ENCODE measurements around the gene TAF4B. TPM values are rescaled to one million over a fixed set of nuclear protein-coding genes. Genes with fewer than 3 reads are reported as not detected.
A peak's percentile ranks its signal among the peaks of the same experiment; 100 is the strongest.

The TAF4B gene
- polyA plus RNA-seq, 1 of the 3 experiments (the other 2 are of a cell fraction) = 1.3 TPM

- 22% methylated on average over 19 of the region's 28 CpGs for WGBS (ENCODE audit: low lambda C conversion rate)
- POLR2A ChIA-PET = interaction anchor here (1.1 to 1.4 kb wide), 2 partner anchors 28 to 136 kb away, joined by 4 read pairs; partner anchors contain the start of gene SS18
These were observed 916 bp downstream of the TAF4B start for GRCh38 chr18:26227051-26227670.

More at GRCh38 chr18:26227051-26227670, 916 bp downstream of the TAF4B start:
- Histone ChIP-seq H3F3A (replicated peaks; ENCODE audit: insufficient read depth) (peaks cover 4% of the 10 kb centered on the region), H3K4me2 (peak overlapping the region; percentile 97), H3K79me2 (ENCODE audit: insufficient read depth) (no peaks in the 10 kb centered on the region), H3K4me3 (ENCODE audit: low read depth in 2 of 2, low read length in 1 of 2) (peak overlapping the region; percentile 84 to 92), H3K9me3 (no peaks in the 10 kb centered on the region), H3K9ac (peak overlapping the region; percentile 69; the same call in 1 of the 2 replicates), H3K4me1 (ENCODE audit: control insufficient read depth in 1 of 2, insufficient read depth in 2 of 2, low read depth in 1 of 2, low read length in 1 of 2) (peaks cover 0 to 3% of the 10 kb centered on the region in 2 experiments; a peak in 2 of 4 replicates), H3K27me3 (ENCODE audit: insufficient read depth) (no peaks in the 10 kb centered on the region), H4K20me1 (ENCODE audit: insufficient read depth) (no peaks in the 10 kb centered on the region), H2AFZ (ENCODE audit: low read depth) (peak overlapping the region; percentile 98), H3K36me3 (replicated peaks in 1 of 2; ENCODE audit: control insufficient read depth in 1 of 2, insufficient read depth in 2 of 2, low read length in 1 of 2) (no peaks in the 10 kb centered on the region), H3K9me2 (no peaks in the 10 kb centered on the region), H3K27ac (ENCODE audit: low read depth in 2 of 2, low read length in 1 of 2) (no peak overlapping the region)
- DNase-seq = no peak
- TF ChIP-seq TAF1 (IDR thresholded peaks at IDR 0.05; ENCODE audit: borderline replicate concordance, low read depth, low read length) (no peak), YY1 (IDR thresholded peaks at IDR 0.05; ENCODE audit: low read depth) (no peak), FOSL2 (IDR thresholded peaks at IDR 0.05; ENCODE audit: borderline replicate concordance, low read depth) (no peak), RAD21 (IDR thresholded peaks at IDR 0.05; ENCODE audit: low read length) (no peak), NRF1 (IDR thresholded peaks at IDR 0.05; ENCODE audit: low read depth, low read length) (no peak), IRF3 (IDR thresholded peaks at IDR 0.05; ENCODE audit: low read depth, low read length) (no peak), SMC3 (IDR thresholded peaks at IDR 0.05; ENCODE audit: low read depth, low read length) (no peak), MXI1 (IDR thresholded peaks at IDR 0.05; ENCODE audit: low read depth, low read length) (no peak), REST (IDR thresholded peaks at IDR 0.05; ENCODE audit: low read depth, low read length) (no peak), GATA2 (CRISPR knock-in tag; IDR thresholded peaks at IDR 0.05) (no peak), SIN3A (IDR thresholded peaks at IDR 0.05; ENCODE audit: borderline replicate concordance, low read depth, low read length) (no peak), CTCF (IDR thresholded peaks at IDR 0.05) (no peak)
- CTCF ChIA-PET = interaction anchor here (0.9 to 1.0 kb wide), 3 partner anchors 13 to 124 kb away, joined by 3 to 4 read pairs (median 4); no protein-coding TSS in a partner anchor

Measured in SK-N-SH (cell line).